H1 (cell line): ENCODE results near the gene BCL2L12. TPM values are rescaled to one million over a fixed set of nuclear protein-coding genes. Genes with fewer than 3 reads are reported as not detected.

Experiments used
- CTCF ChIA-PET: fragments of 300-600 bp; sonication (Branson Sonifier 250); formaldehyde crosslinking; loops from one replicate; lab custom pipeline; 2021; ENCODE audit not compliant: partially characterized antibody; lab: Charles Lee
- POLR2A ChIA-PET: fragments of 300-600 bp; sonication (Branson Sonifier 250); formaldehyde crosslinking; loops from one replicate; lab custom pipeline; 2021; ENCODE audit warnings: inconsistent platforms; ENCODE audit not compliant: partially characterized antibody; lab: Charles Lee
- DNase-seq, 2 experiments: peaks; one replicate each; pipeline versions ENCODE4 v3.0.0 to v3.0.0-alpha.2; 2010 to 2022; ENCODE audit warnings: low spot score in 2 of 2, low read depth in 1 of 2, mixed read lengths in 1 of 2
- FAIRE-seq: peaks from 2 replicates; lab custom pipeline; 2011; peaks lifted over from hg19 to GRCh38; lab: Jason Lieb, UNC
- H2AFZ ChIP-seq: 2 replicates; pipeline ENCODE4 v1.8.1; 2012; ENCODE audit warnings: low read length, inconsistent platforms
- H2AK5ac ChIP-seq: 2 replicates; pipeline ENCODE4 v1.6.1; 2013; ENCODE audit warnings: low read depth, low read length
- H2BK120ac ChIP-seq: replicated peaks from 2 replicates; pipeline ENCODE3; 2013; ENCODE audit warnings: low read depth, low read length, inconsistent platforms
- H2BK12ac ChIP-seq: 2 replicates; pipeline ENCODE4 v1.6.1; 2013; ENCODE audit warnings: low read depth, low read length
- H2BK15ac ChIP-seq: 2 replicates; pipeline ENCODE4 v1.6.1; 2013; ENCODE audit warnings: low read length
- H2BK20ac ChIP-seq: 2 replicates; pipeline ENCODE4 v1.6.1; 2013; ENCODE audit warnings: low read length
- H2BK5ac ChIP-seq: 2 replicates; pipeline ENCODE4 v1.6.1; 2013; ENCODE audit warnings: low read depth, low read length
- H3K14ac ChIP-seq: 2 replicates; pipeline ENCODE4 v1.6.1; 2013; ENCODE audit warnings: inconsistent platforms; ENCODE audit not compliant: insufficient read length
- H3K18ac ChIP-seq: 2 replicates; pipeline ENCODE4 v1.6.1; 2013; ENCODE audit warnings: low read length; ENCODE audit errors: extremely low read depth
- H3K23ac ChIP-seq: 2 replicates; pipeline ENCODE4 v1.6.1; 2013; ENCODE audit warnings: inconsistent platforms; ENCODE audit not compliant: insufficient read length
- H3K23me2 ChIP-seq: 2 replicates; pipeline ENCODE4 v1.6.1; 2013; ENCODE audit warnings: low read depth, low read length
- H3K27ac ChIP-seq: 2 replicates; pipeline ENCODE4 v1.6.1; 2011; ENCODE audit warnings: low read depth, low read length, inconsistent platforms
- H3K27me3 ChIP-seq, 4 experiments: replicated peaks in 1 of 4; 1 replicate in 1 of 4; 2 replicates in 3 of 4; pipeline versions ENCODE4 v1.6.1 to v1.8.1; 2011 to 2013; ENCODE audit warnings: low read length in 3 of 4, mild to moderate bottlenecking in 3 of 4, inconsistent platforms in 2 of 4, mixed read lengths in 2 of 4, moderate library complexity in 1 of 4; ENCODE audit not compliant: control insufficient read depth in 3 of 4, insufficient read depth in 3 of 4; ENCODE audit errors: extremely low read depth in 1 of 4
- H3K36me3 ChIP-seq, 4 experiments: 2 replicates each; pipeline versions ENCODE4 v1.6.1 to v1.8.1; 2011 to 2013; ENCODE audit warnings: mild to moderate bottlenecking in 4 of 4, low read length in 3 of 4, moderate library complexity in 2 of 4, control low read depth in 1 of 4, inconsistent platforms in 1 of 4; ENCODE audit not compliant: insufficient read depth in 4 of 4, control insufficient read depth in 2 of 4
- H3K4ac ChIP-seq: replicated peaks from 2 replicates; pipeline ENCODE3; 2013; ENCODE audit warnings: low read length, low read depth, mixed read lengths, inconsistent platforms; ENCODE audit not compliant: insufficient read length
- H3K4me1 ChIP-seq, 4 experiments: replicated peaks in 1 of 4; 1 replicate in 1 of 4; 2 replicates in 3 of 4; pipeline versions ENCODE4 v1.6.1 to v1.8.1; 2011 to 2013; ENCODE audit warnings: low read length in 3 of 4, inconsistent platforms in 2 of 4, mixed read lengths in 1 of 4; ENCODE audit not compliant: insufficient read depth in 4 of 4, control insufficient read depth in 3 of 4
- H3K4me2 ChIP-seq, 2 experiments: 2 replicates each; pipeline versions ENCODE4 v1.6.1 to v1.8.1; 2011 to 2013; ENCODE audit warnings: low read depth in 2 of 2, low read length in 2 of 2, control low read depth in 1 of 2, inconsistent platforms in 1 of 2, mild to moderate bottlenecking in 1 of 2; ENCODE audit not compliant: insufficient read depth in 1 of 2
- H3K4me3 ChIP-seq, 4 experiments: fragments of 200-600, 300-600 bp in 1 of 4; sonication (generic), shearing (Covaris generic), sonication (Bioruptor Twin) in 1 of 4; 2 replicates each; pipeline versions ENCODE4 v1.5.1 to v1.8.1; 2011 to 2016; ENCODE audit warnings: low read length in 4 of 4, low read depth in 3 of 4, control low read depth in 2 of 4, inconsistent platforms in 2 of 4, mild to moderate bottlenecking in 2 of 4, mixed read lengths in 1 of 4, moderate library complexity in 1 of 4; ENCODE audit not compliant: insufficient read depth in 2 of 4; ENCODE audit errors: extremely low read depth in 1 of 4
- H3K56ac ChIP-seq: replicated peaks from 2 replicates; pipeline ENCODE3; 2013; ENCODE audit warnings: low read depth, mild to moderate bottlenecking, mixed read lengths, low read length, inconsistent platforms; ENCODE audit not compliant: insufficient read length
- H3K79me1 ChIP-seq: 2 replicates; pipeline ENCODE4 v1.6.1; 2013; ENCODE audit warnings: low read depth, low read length, control low read depth
- H3K79me2 ChIP-seq, 2 experiments: 2 replicates each; pipeline versions ENCODE4 v1.6.1 to v1.8.1; 2012 to 2013; ENCODE audit warnings: low read length in 2 of 2, mild to moderate bottlenecking in 2 of 2, inconsistent platforms in 1 of 2; ENCODE audit not compliant: insufficient read depth in 2 of 2, control insufficient read depth in 1 of 2
- H3K9ac ChIP-seq, 4 experiments: replicated peaks in 1 of 4; 1 replicate in 1 of 4; 2 replicates in 3 of 4; pipeline versions ENCODE4 v1.6.1 to v1.8.1; 2011 to 2013; ENCODE audit warnings: low read depth in 3 of 4, low read length in 3 of 4, control low read depth in 2 of 4, mild to moderate bottlenecking in 2 of 4, moderate library complexity in 2 of 4, inconsistent platforms in 1 of 4; ENCODE audit errors: extremely low read depth in 1 of 4
- H3K9me3 ChIP-seq, 2 experiments: 2 replicates each; pipeline versions ENCODE4 v1.6.1 to v1.8.1; 2012 to 2013; ENCODE audit warnings: mild to moderate bottlenecking in 2 of 2, moderate library complexity in 2 of 2, control low read depth in 1 of 2, inconsistent platforms in 1 of 2, low read depth in 1 of 2, low read length in 1 of 2, mixed read lengths in 1 of 2; ENCODE audit not compliant: insufficient read depth in 2 of 2
- H4K20me1 ChIP-seq, 2 experiments: replicated peaks in 1 of 2; 2 replicates each; pipeline versions ENCODE3 to v1.8.1; 2011 to 2013; ENCODE audit warnings: inconsistent platforms in 2 of 2, low read length in 2 of 2, mild to moderate bottlenecking in 1 of 2; ENCODE audit not compliant: insufficient read depth in 2 of 2, control insufficient read depth in 1 of 2
- H4K5ac ChIP-seq: 2 replicates; pipeline ENCODE4 v1.6.1; 2013; ENCODE audit warnings: low read length, low read depth, mixed read lengths, inconsistent platforms; ENCODE audit not compliant: insufficient read length
- H4K8ac ChIP-seq: 2 replicates; pipeline ENCODE4 v1.8.0; 2013; ENCODE audit warnings: mild to moderate bottlenecking, moderate library complexity, low read length, inconsistent platforms; ENCODE audit not compliant: insufficient read depth; ENCODE audit errors: extremely low read depth
- H4K91ac ChIP-seq: replicated peaks from 2 replicates; pipeline ENCODE3; 2013; ENCODE audit warnings: low read length, mixed read lengths, inconsistent platforms; ENCODE audit not compliant: insufficient read length
- ASH2L ChIP-seq: fragments of 200-600, 300-600 bp; sonication (generic); IDR thresholded peaks from one replicate; pipeline ENCODE4 v1.7.1; 2017; ENCODE audit warnings: low read length
- BRCA1 ChIP-seq: IDR thresholded peaks from 2 replicates; pipeline ENCODE4 v1.6.1; 2012; ENCODE audit warnings: low read depth, low read length, improper control_type of control experiment
- CTBP2 ChIP-seq: IDR thresholded peaks from 2 replicates; pipeline ENCODE4 v1.7.0; 2011; ENCODE audit warnings: borderline replicate concordance, mild to moderate bottlenecking, moderate library complexity, mixed read lengths, low read length; ENCODE audit not compliant: insufficient read depth, insufficient read length
- EP300 ChIP-seq, 2 experiments: IDR thresholded peaks; 1 replicate in 1 of 2; 2 replicates in 1 of 2; pipeline ENCODE4 v1.6.1; 2011 to 2012; ENCODE audit warnings: low read depth in 2 of 2, low read length in 2 of 2, mild to moderate bottlenecking in 2 of 2, borderline replicate concordance in 1 of 2, inconsistent platforms in 1 of 2, moderate library complexity in 1 of 2
- EZH2 ChIP-seq: fragments of 200-600 bp; sonication (generic); IDR thresholded peaks from 2 replicates; pipeline ENCODE4 v1.7.1; 2012; ENCODE audit warnings: low read depth, mild to moderate bottlenecking, moderate library complexity, low read length, inconsistent platforms; ENCODE audit not compliant: severe bottlenecking
- HDAC2 ChIP-seq, 2 experiments: fragments of 300-600 bp in 1 of 2; sonication (generic) in 1 of 2; IDR thresholded peaks; 2 replicates each; pipeline ENCODE4 v1.6.1; 2011 to 2012; ENCODE audit warnings: low read depth in 2 of 2, low read length in 2 of 2, mild to moderate bottlenecking in 2 of 2, moderate library complexity in 2 of 2, borderline replicate concordance in 1 of 2, inconsistent platforms in 1 of 2
- KDM5A ChIP-seq: fragments of 200-600 bp; IDR thresholded peaks from 2 replicates; pipeline ENCODE4 v1.7.1; 2012; ENCODE audit warnings: mild to moderate bottlenecking, low read length, inconsistent platforms, mixed read lengths
- RBBP5 ChIP-seq: IDR thresholded peaks from 2 replicates; pipeline ENCODE4 v1.7.1; 2012; ENCODE audit warnings: low read depth, mild to moderate bottlenecking, inconsistent platforms, low read length, moderate library complexity, borderline replicate concordance
- SIN3A ChIP-seq, 2 experiments: IDR thresholded peaks in 1 of 2; conservative IDR thresholded peaks in 1 of 2; 2 replicates each; pipeline ENCODE4 v1.6.1; 2011 to 2012; ENCODE audit warnings: low read length in 2 of 2, improper control_type of control experiment in 1 of 2, low read depth in 1 of 2, mild to moderate bottlenecking in 1 of 2
- SP1 ChIP-seq: IDR thresholded peaks from 2 replicates; pipeline ENCODE4 v1.6.1; 2011; ENCODE audit warnings: low read depth, low read length
- SP2 ChIP-seq: IDR thresholded peaks from 2 replicates; pipeline ENCODE4 v1.6.1; 2012; ENCODE audit warnings: mild to moderate bottlenecking, low read length, inconsistent platforms
- SRF ChIP-seq: IDR thresholded peaks from 2 replicates; pipeline ENCODE4 v1.6.1; 2011; ENCODE audit warnings: mild to moderate bottlenecking, low read depth, low read length, moderate library complexity
- TAF7 ChIP-seq: optimal IDR thresholded peaks from 2 replicates; pipeline ENCODE3; 2011; ENCODE audit warnings: low read depth, mild to moderate bottlenecking, inconsistent platforms, low read length, moderate library complexity, borderline replicate concordance
- TCF12 ChIP-seq: IDR thresholded peaks from 2 replicates; pipeline ENCODE4 v1.6.1; 2011; ENCODE audit warnings: low read depth, mild to moderate bottlenecking, low read length
- WGBS, 2 experiments: shearing (Covaris generic) in 1 of 2; methylation state at CpG; one replicate each; pipeline versions ENCODE4 v1.1.6 to v1.1.7; 2013 to 2015; ENCODE audit warnings: low lambda C conversion rate in 2 of 2, mixed read lengths in 2 of 2, inconsistent platforms in 1 of 2, low coverage in 1 of 2, missing lambda C conversion rate in 1 of 2; ENCODE audit not compliant: insufficient replicate concordance in 2 of 2, insufficient coverage in 1 of 2, insufficient read length in 1 of 2; ENCODE audit errors: extremely low coverage in 1 of 2, missing lambda C conversion rate in 1 of 2; 5-methylcytosine and 5-hydroxymethylcytosine counted together
- polyA plus RNA-seq, 7 experiments: library from polyadenylated mRNA; depleted of rRNA in 3 of 7; stranded (reverse) in 5 of 7; unstranded in 2 of 7; fragments of >200 nt in 5 of 7; fragments of 200-250 nt in 2 of 7; gene quantifications; 1 replicate in 5 of 7; 2 replicates in 1 of 7; 4 replicates in 1 of 7; pipeline versions ENCODE4 v1.2.1 to v1.2.3, GENCODE V29; 2011 to 2013; ENCODE audit warnings: missing spikeins in 2 of 7, mixed read lengths in 2 of 7
- total RNA-seq: library from RNA; stranded (reverse); fragmentation: NEBNext Ultra II Directional; extraction: Animal tissue kit (Norgen Biotek cat#: 25700); gene quantifications from 2 replicates; pipeline ENCODE4 v1.2.1, GENCODE V29; 2021

Gene BCL2L12
- total and polyA plus RNA-seq, 2 of the 8 experiments (the other 6 are each of a cell fraction or from before 2014, with no cell fraction given): 126 to 209 TPM

DNA sequence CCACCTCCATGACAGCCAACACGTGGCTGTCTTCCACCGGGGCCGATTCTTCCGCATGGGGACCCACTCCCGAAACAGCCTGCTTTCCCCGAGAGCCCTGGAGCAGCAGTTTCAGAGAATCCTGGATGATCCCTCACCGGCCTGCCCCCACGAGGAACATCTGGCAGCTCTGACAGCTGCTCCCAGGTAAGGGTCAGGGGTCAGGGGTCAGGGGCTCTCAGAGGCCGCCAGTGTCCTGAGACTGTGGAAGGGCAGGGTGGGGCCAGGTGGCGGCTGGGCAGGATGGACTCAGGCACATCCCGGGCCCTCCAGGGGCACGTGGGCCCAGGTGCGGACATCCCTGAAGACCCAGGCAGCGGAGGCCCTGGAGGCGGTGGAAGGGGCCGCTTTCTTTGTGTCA lies 40.2 kb downstream of the BCL2L12 start:
- FAIRE-seq: no peak
- no peak overlapping the region for H2BK15ac ChIP-seq
- H2AK5ac ChIP-seq: no peak overlapping the region
- TF ChIP-seq TAF7 (no peak), ASH2L (no peak), RBBP5 (no peak), SP1 (no peak), CTBP2 (no peak), KDM5A (no peak), HDAC2 (IDR thresholded peaks at IDR 0.05; ENCODE audit: borderline replicate concordance in 1 of 2, low read depth in 2 of 2, low read length in 2 of 2) (no peak), TCF12 (no peak), EP300 (IDR thresholded peaks at IDR 0.05; ENCODE audit: borderline replicate concordance in 1 of 2, low read depth in 2 of 2, low read length in 2 of 2) (no peak), EZH2 (no peak), SP2 (no peak), SIN3A (conservative IDR thresholded peaks at IDR 0.05 in 1 of 2, IDR thresholded peaks at IDR 0.05 in 1 of 2; ENCODE audit: low read depth in 1 of 2, low read length in 2 of 2) (no peak), SRF (no peak), BRCA1 (no peak)

More for the DNA sequence above, 40.2 kb downstream of the BCL2L12 start:
- POLR2A ChIA-PET: interaction anchor here (1.1 to 2.2 kb wide), 2 partner anchors 16 to 24 kb away, joined by 3 to 9 read pairs; partner anchors contain the start of gene CPT1C
- DNase-seq: no peak
- Histone ChIP-seq H3K4me2 (no peak overlapping the region), H3K27me3 (no peaks in the 10 kb centered on the region), H3K14ac (no peak overlapping the region), H3K23me2 (peaks cover 6% of the 10 kb centered on the region; the same call in 1 of the 2 replicates), H3K56ac (no peak overlapping the region), H3K4me3 (no peak overlapping the region), H4K8ac (no peak overlapping the region), H3K4ac (no peak overlapping the region), H2BK120ac (no peak overlapping the region), H3K4me1 (no peaks in the 10 kb centered on the region), H4K91ac (no peak overlapping the region), H3K9ac (no peak overlapping the region), H4K20me1 (peaks cover 0 to 4% of the 10 kb centered on the region in 2 experiments), H2AFZ (no peak overlapping the region), H3K79me2 (no peaks in the 10 kb centered on the region; a peak in 1 of 4 replicates), H4K5ac (no peak overlapping the region), H3K18ac (no peak overlapping the region), H3K36me3 (peaks cover 17 to 41% (median 29%) of the 10 kb centered on the region in 4 experiments), H3K79me1 (no peaks in the 10 kb centered on the region), H2BK12ac (no peak overlapping the region), H2BK20ac (no peak overlapping the region), H2BK5ac (no peak overlapping the region), H3K9me3 (no peaks in the 10 kb centered on the region), H3K27ac (no peak overlapping the region), H3K23ac (no peak overlapping the region)
- WGBS, 2 experiments: 95% methylated on average over 13 of the region's 16 CpGs; no CpG with 5 or more reads in 1 of the 2 experiments
- CTCF ChIA-PET: no interaction called here
